ENCODE data around the gene GJB6.

GRCh38 chr13:20241593-20241992, 9.5 kb upstream of the GJB6 start:
- TF ChIP-seq POLR2A (IDR thresholded peaks at IDR 0.05; ENCODE audit: extremely low read depth, insufficient read length) (no peak), CTCF (IDR thresholded peaks at IDR 0.05; ENCODE audit: low read depth, low read length) (no peak)

All from NB4 (cell line).